M059J (cell line): ENCODE data around the gene CATSPERD. TPM values are rescaled to one million over a fixed set of nuclear protein-coding genes. Genes with fewer than 3 reads are reported as not detected.

Experiments used
- DNase-seq: peaks from one replicate; pipeline ENCODE4 v3.0.0-alpha.2; 2012; ENCODE audit warnings: low read depth
- total RNA-seq: library from RNA; depleted of rRNA; stranded (reverse); fragments of >200 nt; shearing (Covaris generic); gene quantifications from 2 replicates; pipeline ENCODE4 v1.2.3, GENCODE V29; 2014; rRNA removed

The CATSPERD gene
- total RNA-seq, 1 experiment from 2014 or later = not detected

DNA sequence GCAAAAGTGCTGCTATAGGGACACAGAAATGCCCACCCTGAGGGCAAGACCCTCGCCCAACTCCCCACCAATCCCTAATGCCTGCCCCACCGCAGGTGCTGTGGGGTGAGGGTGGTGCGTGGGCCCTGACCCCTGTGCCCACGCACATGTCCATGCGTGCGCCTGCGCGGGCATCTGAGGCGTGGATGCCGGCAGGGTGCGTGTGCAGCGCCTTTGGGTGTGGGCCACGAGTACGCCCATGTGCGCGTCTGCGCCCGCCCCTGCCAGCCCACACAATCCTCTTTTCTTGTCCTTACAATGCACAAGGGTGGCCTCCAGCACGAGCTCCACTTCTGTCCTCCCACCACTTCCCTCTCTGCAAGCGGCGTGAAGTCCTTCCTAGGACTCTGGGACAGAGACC lies 104.7 kb downstream of the CATSPERD start:
- no peak for DNase-seq

DNA sequence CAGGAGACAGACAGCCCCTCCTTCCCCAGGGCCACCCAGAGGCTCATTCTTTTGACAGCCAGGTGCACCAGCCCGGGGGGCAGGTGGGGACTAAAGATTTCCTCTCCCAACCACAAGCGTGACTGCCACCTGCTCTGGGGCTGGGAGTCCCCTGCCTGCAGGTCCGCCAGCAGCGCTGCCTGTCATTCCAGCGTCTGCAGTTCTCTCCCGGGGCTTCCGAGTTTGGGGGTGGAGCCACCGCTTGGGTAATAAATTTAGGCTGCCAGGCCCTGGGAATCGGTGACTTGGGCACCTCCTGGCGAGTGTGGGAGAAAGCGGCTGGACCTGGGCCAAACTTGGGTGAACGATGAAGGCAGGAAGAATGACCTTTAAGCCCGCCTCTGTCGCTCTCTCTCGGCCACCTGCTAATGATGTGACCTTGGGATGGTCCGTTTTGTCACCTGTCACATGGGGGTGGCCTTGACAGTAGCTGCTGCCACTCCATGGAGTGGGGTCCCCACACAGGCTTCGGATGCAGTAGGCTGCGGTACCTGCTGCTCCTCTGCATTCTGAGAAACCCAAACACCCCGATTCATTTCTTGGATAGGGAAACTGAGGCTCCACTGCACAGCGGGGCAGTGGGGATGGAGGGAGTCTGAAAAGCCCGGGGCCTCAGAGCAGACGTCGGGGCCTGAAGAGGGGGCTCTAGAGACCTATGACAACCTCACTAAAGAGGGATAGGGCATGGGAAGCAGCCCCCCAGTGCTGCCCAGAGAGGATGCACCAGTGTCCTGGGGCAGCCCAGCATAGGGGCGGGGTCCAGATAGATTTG lies 106.3 kb downstream of the CATSPERD start:
- DNase-seq = peak; percentile 61

DNA sequence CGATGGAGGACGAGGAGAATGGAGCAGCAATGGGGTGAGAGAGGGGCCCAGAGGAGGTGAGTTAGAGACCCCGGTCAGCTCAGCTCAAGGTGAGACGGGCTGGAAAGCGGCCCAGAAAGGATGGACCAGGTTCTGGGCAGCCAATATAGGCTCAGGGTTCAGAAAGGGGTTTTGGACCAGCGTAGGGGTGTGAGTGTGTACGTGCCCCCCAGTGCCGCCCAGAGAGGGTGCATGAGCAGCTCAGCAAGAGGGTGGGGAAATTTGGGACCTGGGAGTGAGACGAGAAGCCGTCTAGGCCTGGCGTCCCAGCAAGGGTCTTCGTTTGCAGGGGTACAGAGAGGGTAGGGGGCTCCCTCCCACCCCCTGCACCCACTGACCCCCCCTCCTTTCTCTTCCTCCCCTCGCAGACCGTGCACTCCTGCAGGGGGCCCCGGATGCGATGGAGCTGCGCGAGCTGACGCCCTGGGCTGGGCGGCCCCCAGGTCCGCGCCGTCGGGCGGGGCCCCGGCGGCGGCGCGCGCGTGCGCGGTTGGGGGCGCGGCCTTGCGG lies 107.0 kb downstream of the CATSPERD start:
- no peak for DNase-seq

DNA sequence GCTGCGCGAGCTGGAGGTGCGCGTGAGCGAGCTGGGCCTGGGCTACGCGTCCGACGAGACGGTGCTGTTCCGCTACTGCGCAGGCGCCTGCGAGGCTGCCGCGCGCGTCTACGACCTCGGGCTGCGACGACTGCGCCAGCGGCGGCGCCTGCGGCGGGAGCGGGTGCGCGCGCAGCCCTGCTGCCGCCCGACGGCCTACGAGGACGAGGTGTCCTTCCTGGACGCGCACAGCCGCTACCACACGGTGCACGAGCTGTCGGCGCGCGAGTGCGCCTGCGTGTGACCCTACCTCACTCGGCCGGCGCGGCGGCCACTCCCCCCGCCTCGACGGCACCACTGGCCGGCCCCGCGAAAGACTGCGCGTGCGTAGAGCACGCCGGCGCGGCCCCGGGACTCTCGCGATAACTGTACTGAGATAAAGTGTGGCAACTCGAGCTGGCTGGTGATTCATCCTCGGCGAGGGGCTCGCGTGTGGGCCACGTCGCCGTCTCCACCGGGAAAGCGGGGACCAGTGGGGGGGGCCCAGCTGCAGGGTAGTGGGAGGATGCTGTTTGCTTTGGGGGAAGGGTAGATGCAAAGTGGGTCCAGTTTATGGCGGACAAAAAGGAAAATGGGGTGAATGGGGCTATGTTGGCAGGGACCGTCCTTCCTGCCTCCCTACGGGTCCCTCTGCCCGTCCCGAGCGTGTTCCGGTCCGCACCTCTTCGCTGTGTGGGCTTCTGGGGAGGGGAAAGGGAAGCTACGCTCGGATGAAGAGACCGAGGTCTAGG lies 107.6 kb downstream of the CATSPERD start:
- no peak for DNase-seq

Other genes starting within 250 kb of the CATSPERD start
- 0.10 and 0.12 TPM in 2 replicates for gene TINCR, start 152.7 kb upstream of the CATSPERD start, total RNA-seq
- 12.6 and 21.0 TPM in 2 replicates for gene SAFB2, start 97.9 kb upstream of the CATSPERD start, total RNA-seq
- 10.3 and 27.8 TPM in 2 replicates for gene SAFB, start 97.6 kb upstream of the CATSPERD start, total RNA-seq
- 46.6 and 47.0 TPM in 2 replicates for gene MICOS13, start 40.1 kb upstream of the CATSPERD start, total RNA-seq
- 10.7 and 13.7 TPM in 2 replicates for gene HSD11B1L, start 39.6 kb upstream of the CATSPERD start, total RNA-seq
- gene RPL36, start 30.3 kb upstream of the CATSPERD start, total RNA-seq = 734 and 1,196 TPM in 2 replicates
- 53.1 and 71.2 TPM in 2 replicates for gene LONP1, start 491 bp upstream of the CATSPERD start, total RNA-seq
- gene PRR22, start 64.1 kb downstream of the CATSPERD start, total RNA-seq = 0.07 and 0.34 TPM in 2 replicates
- 12.7 and 24.7 TPM in 2 replicates for gene DUS3L, start 70.5 kb downstream of the CATSPERD start, total RNA-seq
- 0.67 TPM in 1 of 2 replicates, not detected in the other for gene NRTN, start 84.4 kb downstream of the CATSPERD start, total RNA-seq
- not detected in 2 replicates for gene FUT6, start 119.1 kb downstream of the CATSPERD start, total RNA-seq
- not detected in 2 replicates for gene FUT3, start 130.8 kb downstream of the CATSPERD start, total RNA-seq
- gene FUT5, start 149.9 kb downstream of the CATSPERD start, total RNA-seq = not detected in 2 replicates
- gene NDUFA11, start 183.2 kb downstream of the CATSPERD start, total RNA-seq = 246 and 328 TPM in 2 replicates
- 1.6 and 4.4 TPM in 2 replicates for gene VMAC, start 184.2 kb downstream of the CATSPERD start, total RNA-seq
- 0.96 and 1.3 TPM in 2 replicates for gene CAPS, start 193.6 kb downstream of the CATSPERD start, total RNA-seq